Uterus (tissue), 2 donors: Measurements from ENCODE around the gene LIN54.

ENCODE experiments used
- CTCF ChIP-seq, 4 experiments: fragments of 200-600 bp in 2 of 4; fragments of 450-650 bp in 2 of 4; sonication (generic) in 2 of 4; IDR thresholded peaks; one replicate each; pipeline ENCODE4 v1.5.1; 2016 to 2019; ENCODE audit warnings: antibody characterized with exemption in 4 of 4, mild to moderate bottlenecking in 2 of 4, moderate library complexity in 1 of 4
- POLR2A ChIP-seq, 2 donors: fragments of 450-650 bp; IDR thresholded peaks; one replicate each; pipeline ENCODE4 v1.6.1; 2016; ENCODE audit warnings: antibody characterized with exemption in 2 of 2, mild to moderate bottlenecking in 1 of 2, moderate library complexity in 1 of 2

- TF ChIP-seq CTCF (IDR thresholded peaks at IDR 0.05) (no peak), POLR2A (IDR thresholded peaks at IDR 0.05) (no peak)
These were observed 41.2 kb downstream of the LIN54 start for GRCh38 chr4:82969414-82969813.
